ENCODE results near the gene CCDC92B. TPM values are rescaled to one million over a fixed set of nuclear protein-coding genes. Genes with fewer than 3 reads are reported as not detected.
"Not testable (repeated sequence)": the region's sequence is repeated elsewhere in the genome, so short reads cannot be mapped to it uniquely, and the experiment has no call there.

The CCDC92B gene
- polyA plus RNA-seq, 2 donors = 0.44 to 1.2 TPM

DNA sequence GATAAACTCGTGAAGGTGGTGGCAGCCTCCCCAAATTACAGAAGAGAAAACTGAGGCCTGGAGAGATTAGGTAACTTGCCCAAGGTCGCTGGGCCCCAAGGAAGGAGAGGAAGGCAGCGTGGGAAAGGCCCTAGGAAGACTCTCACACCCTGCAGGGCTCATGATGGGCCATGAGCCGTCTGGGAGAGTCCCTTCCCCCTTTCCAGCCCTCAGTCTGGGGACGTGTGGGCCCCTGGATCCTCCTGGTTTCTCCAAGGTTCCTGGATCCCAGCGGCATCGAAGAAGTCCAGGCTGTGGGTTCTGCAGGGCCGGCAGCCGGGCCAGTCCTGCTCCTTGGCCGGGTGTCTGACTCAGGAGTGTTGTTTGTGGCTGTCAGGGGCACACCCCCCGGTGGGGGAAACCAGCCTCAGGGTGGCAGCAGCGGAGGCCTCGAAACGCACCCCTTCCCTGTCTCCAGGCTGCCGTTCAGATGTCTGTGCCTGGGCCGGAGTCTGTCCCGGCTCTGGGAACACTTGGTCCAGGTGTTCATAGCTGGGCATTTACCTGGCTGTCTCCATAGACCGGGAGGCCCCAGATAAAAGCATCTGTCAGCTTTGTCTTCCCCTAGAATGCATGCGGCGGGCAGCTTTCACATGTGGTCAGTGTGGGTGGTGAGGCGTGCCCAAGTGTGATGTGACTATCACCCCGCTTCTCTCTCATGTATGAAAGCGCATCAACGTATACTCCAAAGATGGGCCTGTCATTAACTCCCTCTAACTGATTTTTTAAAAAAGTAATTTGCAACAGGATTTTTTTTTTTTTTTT is 43.1 kb upstream of the CCDC92B start:
- 57 to 61% methylated on average over 24 of the region's 24 CpGs for WGBS, 2 donors
- Histone ChIP-seq H3K27ac (ENCODE audit: low read depth in 2 of 2, low read length in 1 of 2) (no peak overlapping the region), H3K27me3 (ENCODE audit: control insufficient read depth in 1 of 2, insufficient read depth in 2 of 2, low read length in 2 of 2) (peaks cover 0 to 6% of the 10 kb centered on the region in 2 donors), H3K36me3 (ENCODE audit: control insufficient read depth in 2 of 2, insufficient read depth in 2 of 2, low read length in 1 of 2) (no peaks in the 10 kb centered on the region), H3K4me3 (ENCODE audit: low read depth in 1 of 2, low read length in 2 of 2) (no peak overlapping the region), H3K9me3 (ENCODE audit: control insufficient read depth in 2 of 2, insufficient read depth in 1 of 2, low read depth in 1 of 2, low read length in 1 of 2) (no peaks in the 10 kb centered on the region), H3K4me1 (ENCODE audit: control insufficient read depth in 2 of 2, insufficient read depth in 2 of 2, low read length in 1 of 2) (peaks cover 0 to 9% of the 10 kb centered on the region in 2 donors)

DNA sequence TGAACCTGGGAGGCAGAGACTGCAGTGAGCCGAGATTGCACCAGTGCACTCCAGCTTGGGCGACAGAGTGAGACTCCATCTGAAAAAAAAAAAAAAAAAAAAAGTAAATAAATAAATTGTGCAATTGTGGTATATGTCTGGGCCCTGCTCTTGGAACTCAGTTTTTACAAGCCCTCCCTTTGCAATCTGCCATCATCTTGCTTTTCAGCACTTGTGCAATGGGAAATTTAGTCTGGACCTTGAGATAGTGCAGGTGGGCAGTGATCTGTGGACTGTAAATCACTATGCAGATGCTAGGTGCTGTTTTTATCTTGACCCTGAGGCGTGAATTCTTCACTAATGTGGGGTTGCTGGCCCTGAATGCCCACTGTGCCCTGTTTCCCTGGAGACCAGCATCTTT is 40.2 kb upstream of the CCDC92B start:
- peaks cover 0 to 2% of the 10 kb centered on the region in 2 donors for H3K4me1 ChIP-seq (ENCODE audit: control insufficient read depth in 2 of 2, insufficient read depth in 2 of 2, low read length in 1 of 2)
- WGBS, 2 donors = 69 to 73% methylated on average over 3 of the region's 3 CpGs
- no peak overlapping the region for H3K27ac ChIP-seq (ENCODE audit: low read depth in 2 of 2, low read length in 1 of 2)
- H3K36me3 ChIP-seq (ENCODE audit: control insufficient read depth in 2 of 2, insufficient read depth in 2 of 2, low read length in 1 of 2) = no peaks in the 10 kb centered on the region
- H3K27me3 ChIP-seq (ENCODE audit: control insufficient read depth in 1 of 2, insufficient read depth in 2 of 2, low read length in 2 of 2) = no peaks in the 10 kb centered on the region
- no peak overlapping the region for H3K4me3 ChIP-seq (ENCODE audit: low read depth in 1 of 2, low read length in 2 of 2)
- H3K9me3 ChIP-seq (ENCODE audit: control insufficient read depth in 2 of 2, insufficient read depth in 1 of 2, low read depth in 1 of 2, low read length in 1 of 2) = no peaks in the 10 kb centered on the region

DNA sequence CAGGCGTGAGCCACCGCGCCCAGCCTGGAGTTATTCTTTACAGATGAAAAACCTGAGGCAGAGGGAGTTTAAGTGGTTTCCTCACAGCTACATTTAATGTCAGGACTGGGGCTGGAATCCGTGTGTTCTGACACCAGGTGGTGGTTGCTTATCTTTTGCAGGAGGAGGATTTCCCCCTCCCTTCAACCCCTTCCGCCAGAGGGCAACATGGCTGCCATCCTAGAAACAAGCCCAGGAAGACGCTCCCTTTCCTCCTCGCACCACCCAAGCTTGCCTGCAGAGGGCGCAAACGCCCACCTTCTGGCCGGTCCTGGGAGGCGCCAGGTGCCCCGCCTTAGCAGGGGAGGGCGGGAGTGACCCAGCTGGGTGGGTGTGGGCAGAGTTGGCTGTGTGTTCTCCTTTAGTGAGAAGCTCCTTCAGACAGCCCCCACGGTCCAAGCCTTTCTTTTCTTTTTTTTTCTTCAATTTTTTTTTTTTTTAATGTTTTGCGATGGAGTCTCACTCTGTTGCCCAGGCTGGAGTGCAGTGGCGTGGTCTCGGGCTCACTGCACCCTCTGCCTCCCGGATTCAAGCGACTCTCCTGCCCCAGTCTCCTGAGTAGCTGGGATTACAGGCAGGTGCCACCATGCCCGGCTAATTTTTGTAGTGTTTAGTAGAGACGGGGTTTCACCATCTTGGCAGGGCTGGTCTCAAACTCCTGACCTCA is 36.9 kb upstream of the CCDC92B start:
- Histone ChIP-seq H3K9me3 (ENCODE audit: control insufficient read depth in 2 of 2, insufficient read depth in 1 of 2, low read depth in 1 of 2, low read length in 1 of 2) (peaks cover 0 to 5% of the 10 kb centered on the region in 2 donors), H3K4me1 (ENCODE audit: control insufficient read depth in 2 of 2, insufficient read depth in 2 of 2, low read length in 1 of 2) (peaks cover 0 to 2% of the 10 kb centered on the region in 2 donors), H3K4me3 (ENCODE audit: low read depth in 1 of 2, low read length in 2 of 2) (no peak overlapping the region), H3K36me3 (ENCODE audit: control insufficient read depth in 2 of 2, insufficient read depth in 2 of 2, low read length in 1 of 2) (no peaks in the 10 kb centered on the region), H3K27me3 (ENCODE audit: control insufficient read depth in 1 of 2, insufficient read depth in 2 of 2, low read length in 2 of 2) (no peaks in the 10 kb centered on the region), H3K27ac (ENCODE audit: low read depth in 2 of 2, low read length in 1 of 2) (no peak overlapping the region)
- WGBS, 2 donors = 26 to 27% methylated on average over 21 of the region's 21 CpGs

DNA sequence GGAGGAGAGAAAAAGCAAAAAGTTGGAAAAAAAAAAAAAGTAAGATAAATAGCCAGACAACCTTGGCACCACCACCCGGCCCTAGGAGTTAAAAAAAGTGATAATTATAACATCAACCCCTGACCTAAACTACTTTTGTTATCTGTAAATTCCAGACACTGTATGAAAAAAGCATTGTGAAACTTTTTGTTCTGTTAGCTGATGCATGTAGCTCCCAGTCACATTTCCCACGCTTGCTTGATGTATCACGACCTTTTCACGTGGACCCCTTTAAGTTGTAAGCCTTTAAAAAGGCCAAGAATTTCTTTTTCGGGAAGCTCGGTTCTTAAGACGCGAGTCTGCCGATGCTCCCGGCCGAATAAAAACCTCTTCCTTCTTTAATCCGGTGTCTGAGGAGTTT is 35.9 kb upstream of the CCDC92B start:
- not testable (repeated sequence) for H3K27ac ChIP-seq (ENCODE audit: low read depth in 2 of 2, low read length in 1 of 2); H3K36me3 ChIP-seq (ENCODE audit: control insufficient read depth in 2 of 2, insufficient read depth in 2 of 2, low read length in 1 of 2); H3K27me3 ChIP-seq (ENCODE audit: control insufficient read depth in 1 of 2, insufficient read depth in 2 of 2, low read length in 2 of 2); H3K4me1 ChIP-seq (ENCODE audit: control insufficient read depth in 2 of 2, insufficient read depth in 2 of 2, low read length in 1 of 2); H3K4me3 ChIP-seq (ENCODE audit: low read depth in 1 of 2, low read length in 2 of 2); H3K9me3 ChIP-seq (ENCODE audit: control insufficient read depth in 2 of 2, insufficient read depth in 1 of 2, low read depth in 1 of 2, low read length in 1 of 2)
- WGBS, 2 donors = 74 to 81% methylated on average over 12 of the region's 12 CpGs

DNA sequence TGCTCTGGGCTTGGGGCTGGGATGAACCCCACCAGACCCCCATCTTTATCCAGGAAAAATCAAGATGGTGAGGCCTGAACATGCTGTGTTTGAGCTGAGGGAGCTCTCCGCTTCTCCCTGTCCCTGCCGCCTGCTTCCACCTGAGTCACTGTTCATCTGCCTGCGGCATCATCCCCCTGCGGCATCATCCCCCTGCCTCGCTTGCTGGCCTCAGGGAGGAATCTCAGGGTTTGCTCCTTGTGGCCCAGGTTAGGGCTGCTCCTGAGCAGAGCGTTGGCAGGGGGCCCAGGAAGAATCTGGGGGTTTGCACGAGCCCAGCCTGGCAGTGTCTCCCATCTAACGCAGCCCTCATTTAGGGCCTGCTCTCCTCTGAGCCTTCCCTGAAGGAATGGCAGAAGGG is 35.4 kb upstream of the CCDC92B start:
- no peaks in the 10 kb centered on the region for H3K27me3 ChIP-seq (ENCODE audit: control insufficient read depth in 1 of 2, insufficient read depth in 2 of 2, low read length in 2 of 2)
- WGBS, 2 donors = 86 to 90% methylated on average over 8 of the region's 8 CpGs
- H3K9me3 ChIP-seq (ENCODE audit: control insufficient read depth in 2 of 2, insufficient read depth in 1 of 2, low read depth in 1 of 2, low read length in 1 of 2) = peaks cover 0 to 5% of the 10 kb centered on the region in 2 donors
- no peak overlapping the region for H3K27ac ChIP-seq (ENCODE audit: low read depth in 2 of 2, low read length in 1 of 2)
- no peak overlapping the region for H3K4me3 ChIP-seq (ENCODE audit: low read depth in 1 of 2, low read length in 2 of 2)
- no peaks in the 10 kb centered on the region for H3K36me3 ChIP-seq (ENCODE audit: control insufficient read depth in 2 of 2, insufficient read depth in 2 of 2, low read length in 1 of 2)
- peaks cover 0 to 2% of the 10 kb centered on the region in 2 donors for H3K4me1 ChIP-seq (ENCODE audit: control insufficient read depth in 2 of 2, insufficient read depth in 2 of 2, low read length in 1 of 2)

DNA sequence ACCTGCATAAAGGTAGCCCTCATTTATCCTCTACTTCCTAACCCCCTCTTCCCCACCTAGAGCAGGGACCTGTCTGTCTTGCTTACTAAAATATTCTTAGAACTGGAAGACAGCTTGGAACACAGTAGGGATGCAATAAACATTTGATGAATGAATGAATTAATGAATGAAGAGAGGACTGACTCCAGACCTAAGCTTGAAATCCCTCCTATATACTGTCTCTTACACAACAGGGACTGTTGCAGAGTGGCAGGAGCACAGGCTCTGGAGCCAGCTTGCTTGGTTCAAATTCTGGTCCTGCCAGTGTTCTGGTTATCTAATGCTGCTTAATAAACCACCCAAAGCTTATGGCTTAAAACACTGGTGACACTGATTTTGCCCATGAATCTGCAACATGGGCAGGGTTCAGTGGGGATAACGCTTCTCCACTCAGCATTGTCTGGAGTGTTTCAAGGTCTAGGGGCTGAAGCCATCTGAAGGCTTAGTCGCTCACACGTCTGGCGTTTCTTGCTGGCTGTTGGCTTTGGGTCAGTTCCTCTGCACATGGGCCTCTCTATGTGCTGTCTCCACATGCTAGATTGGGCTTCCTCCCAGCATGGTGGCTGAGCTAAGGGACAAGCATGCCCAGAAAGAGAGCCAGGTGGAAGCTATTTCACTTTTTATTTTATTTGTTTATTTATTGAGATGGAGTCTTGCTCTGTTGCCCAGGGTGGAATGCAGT is 34.0 kb upstream of the CCDC92B start:
- peaks cover 0 to 2% of the 10 kb centered on the region in 2 donors for H3K4me1 ChIP-seq (ENCODE audit: control insufficient read depth in 2 of 2, insufficient read depth in 2 of 2, low read length in 1 of 2)
- no peak overlapping the region for H3K27ac ChIP-seq (ENCODE audit: low read depth in 2 of 2, low read length in 1 of 2)
- no peaks in the 10 kb centered on the region for H3K27me3 ChIP-seq (ENCODE audit: control insufficient read depth in 1 of 2, insufficient read depth in 2 of 2, low read length in 2 of 2)
- H3K36me3 ChIP-seq (ENCODE audit: control insufficient read depth in 2 of 2, insufficient read depth in 2 of 2, low read length in 1 of 2) = no peaks in the 10 kb centered on the region
- peaks cover 0 to 5% of the 10 kb centered on the region in 2 donors for H3K9me3 ChIP-seq (ENCODE audit: control insufficient read depth in 2 of 2, insufficient read depth in 1 of 2, low read depth in 1 of 2, low read length in 1 of 2)
- 90% methylated on average over 4 of the region's 4 CpGs for WGBS, 2 donors
- H3K4me3 ChIP-seq (ENCODE audit: low read depth in 1 of 2, low read length in 2 of 2) = no peak overlapping the region

DNA sequence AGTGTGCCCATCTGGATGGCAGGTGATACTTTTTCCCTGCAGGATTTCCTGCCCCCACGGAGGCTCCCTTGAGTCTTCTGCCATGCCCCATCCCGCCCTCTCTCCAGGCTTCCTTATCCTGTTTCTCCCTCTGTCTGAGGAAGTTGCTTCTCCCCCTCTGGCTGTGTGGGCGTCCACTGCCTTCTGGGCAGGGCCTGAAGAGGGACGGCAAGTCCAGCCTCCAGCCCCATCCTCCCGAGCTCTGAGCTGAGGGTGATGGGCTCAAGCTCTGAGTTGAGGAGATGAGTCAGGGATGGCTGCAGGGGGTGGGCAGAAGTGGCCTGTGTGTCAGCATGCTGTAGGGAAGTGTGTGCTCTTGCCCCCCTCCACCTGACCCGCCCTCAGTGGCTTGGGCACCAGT is 32.6 kb upstream of the CCDC92B start:
- peaks cover 0 to 9% of the 10 kb centered on the region in 2 donors for H3K9me3 ChIP-seq (ENCODE audit: control insufficient read depth in 2 of 2, insufficient read depth in 1 of 2, low read depth in 1 of 2, low read length in 1 of 2)
- no peak overlapping the region for H3K4me3 ChIP-seq (ENCODE audit: low read depth in 1 of 2, low read length in 2 of 2)
- no peak overlapping the region for H3K27ac ChIP-seq (ENCODE audit: low read depth in 2 of 2, low read length in 1 of 2)
- peaks cover 0 to 3% of the 10 kb centered on the region in 2 donors for H3K27me3 ChIP-seq (ENCODE audit: control insufficient read depth in 1 of 2, insufficient read depth in 2 of 2, low read length in 2 of 2)
- 47 to 55% methylated on average over 6 of the region's 6 CpGs for WGBS, 2 donors
- H3K4me1 ChIP-seq (ENCODE audit: control insufficient read depth in 2 of 2, insufficient read depth in 2 of 2, low read length in 1 of 2) = peaks cover 2% of the 10 kb centered on the region in 2 donors
- H3K36me3 ChIP-seq (ENCODE audit: control insufficient read depth in 2 of 2, insufficient read depth in 2 of 2, low read length in 1 of 2) = no peaks in the 10 kb centered on the region

DNA sequence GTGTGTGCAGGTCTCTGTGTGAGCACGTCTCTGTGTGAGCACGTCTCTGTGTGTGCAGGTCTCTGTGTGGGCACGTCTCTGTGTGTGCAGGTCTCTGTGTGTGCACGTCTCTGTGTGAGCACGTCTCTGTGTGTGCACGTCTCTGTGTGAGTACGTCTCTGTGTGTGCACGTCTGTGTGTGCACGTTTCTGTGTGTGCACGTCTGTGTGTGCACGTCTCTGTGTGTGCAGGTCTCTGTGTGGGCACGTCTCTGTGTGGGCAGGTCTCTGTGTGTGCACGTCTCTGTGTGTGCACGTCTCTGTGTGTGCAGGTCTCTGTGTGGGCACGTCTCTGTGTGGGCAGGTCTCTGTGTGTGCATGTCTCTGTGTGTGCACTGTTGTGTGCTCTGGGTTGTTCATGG is 32.1 kb upstream of the CCDC92B start:
- not testable (repeated sequence) for H3K4me3 ChIP-seq (ENCODE audit: low read depth in 1 of 2, low read length in 2 of 2); H3K4me1 ChIP-seq (ENCODE audit: control insufficient read depth in 2 of 2, insufficient read depth in 2 of 2, low read length in 1 of 2); H3K27me3 ChIP-seq (ENCODE audit: control insufficient read depth in 1 of 2, insufficient read depth in 2 of 2, low read length in 2 of 2); H3K27ac ChIP-seq (ENCODE audit: low read depth in 2 of 2, low read length in 1 of 2); H3K36me3 ChIP-seq (ENCODE audit: control insufficient read depth in 2 of 2, insufficient read depth in 2 of 2, low read length in 1 of 2); H3K9me3 ChIP-seq (ENCODE audit: control insufficient read depth in 2 of 2, insufficient read depth in 1 of 2, low read depth in 1 of 2, low read length in 1 of 2)
- 83 to 87% methylated on average over 15 of the region's 15 CpGs for WGBS, 2 donors

DNA sequence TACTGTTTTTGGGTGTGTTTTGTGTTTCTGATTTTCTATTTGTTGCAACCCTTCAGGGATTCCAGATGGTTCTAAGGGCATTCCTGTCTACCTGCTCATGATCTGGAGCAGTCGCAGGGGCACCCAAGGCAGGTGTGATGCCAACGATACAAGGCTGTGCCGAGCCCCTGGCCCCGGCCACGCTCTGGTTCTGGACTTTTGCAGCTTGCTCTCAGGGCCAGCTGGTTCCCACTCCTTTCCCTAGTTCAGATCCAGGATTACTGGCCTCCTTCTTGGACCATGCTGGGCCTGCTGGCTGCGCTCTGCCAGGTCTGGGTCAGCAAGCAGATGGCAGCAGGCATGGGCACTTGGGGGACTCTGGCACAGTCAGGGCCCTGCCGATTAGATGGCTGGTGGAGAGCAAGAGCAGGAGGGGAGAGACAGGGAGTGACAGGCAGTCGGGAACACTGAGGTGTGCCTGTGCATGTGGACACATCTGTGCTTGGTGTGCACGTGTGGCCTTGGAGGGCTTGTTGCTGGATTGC is 31.5 kb upstream of the CCDC92B start:
- H3K36me3 ChIP-seq (ENCODE audit: control insufficient read depth in 2 of 2, insufficient read depth in 2 of 2, low read length in 1 of 2) = no peaks in the 10 kb centered on the region
- H3K4me3 ChIP-seq (ENCODE audit: low read depth in 1 of 2, low read length in 2 of 2) = no peak overlapping the region
- WGBS, 2 donors = 80 to 83% methylated on average over 9 of the region's 9 CpGs
- no peak overlapping the region for H3K27ac ChIP-seq (ENCODE audit: low read depth in 2 of 2, low read length in 1 of 2)
- H3K4me1 ChIP-seq (ENCODE audit: control insufficient read depth in 2 of 2, insufficient read depth in 2 of 2, low read length in 1 of 2) = peaks cover 5% of the 10 kb centered on the region in 2 donors
- peaks cover 0 to 9% of the 10 kb centered on the region in 2 donors for H3K9me3 ChIP-seq (ENCODE audit: control insufficient read depth in 2 of 2, insufficient read depth in 1 of 2, low read depth in 1 of 2, low read length in 1 of 2)
- peaks cover 4 to 10% of the 10 kb centered on the region in 2 donors for H3K27me3 ChIP-seq (ENCODE audit: control insufficient read depth in 1 of 2, insufficient read depth in 2 of 2, low read length in 2 of 2)
